Neuronal stem cell (in vitro differentiated cells): Measurements from ENCODE around the gene SCN2B.

ENCODE experiments used
- DNase-seq: peaks from one replicate; pipeline ENCODE4 v3.0.0-alpha.2; 2013; ENCODE audit warnings: low spot score
- H2AFZ ChIP-seq: one replicate; pipeline ENCODE4 v1.6.1; 2013; ENCODE audit warnings: mild to moderate bottlenecking, low read length, inconsistent platforms
- H2AK5ac ChIP-seq: 2 replicates; pipeline ENCODE4 v1.6.1; 2013; ENCODE audit warnings: low read depth, mild to moderate bottlenecking, inconsistent platforms, low read length, moderate library complexity, mixed read lengths
- H2BK120ac ChIP-seq: 2 replicates; pipeline ENCODE4 v1.6.1; 2013; ENCODE audit warnings: low read depth, mild to moderate bottlenecking, inconsistent platforms, low read length, moderate library complexity, mixed read lengths
- H2BK12ac ChIP-seq: one replicate; pipeline ENCODE4 v1.6.1; 2013; ENCODE audit warnings: low read length, inconsistent platforms
- H2BK15ac ChIP-seq: 2 replicates; pipeline ENCODE4 v1.6.1; 2013; ENCODE audit warnings: mild to moderate bottlenecking, low read length, inconsistent platforms, mixed read lengths
- H2BK5ac ChIP-seq: one replicate; pipeline ENCODE4 v1.6.1; 2013; ENCODE audit warnings: inconsistent platforms, mild to moderate bottlenecking, low read length, moderate library complexity
- H3K14ac ChIP-seq: one replicate; pipeline ENCODE4 v1.6.1; 2013; ENCODE audit warnings: low read length, inconsistent platforms
- H3K18ac ChIP-seq: 2 replicates; pipeline ENCODE4 v1.6.1; 2013; ENCODE audit warnings: low read length, inconsistent platforms
- H3K23ac ChIP-seq: 2 replicates; pipeline ENCODE4 v1.6.1; 2013; ENCODE audit warnings: low read depth, mild to moderate bottlenecking, mixed read lengths, low read length, inconsistent platforms; ENCODE audit not compliant: poor library complexity
- H3K27ac ChIP-seq: replicated peaks from 3 replicates; pipeline ENCODE4 v1.5.1; 2013; ENCODE audit warnings: low read length, inconsistent platforms
- H3K27me3 ChIP-seq, 3 experiments: 2 replicates each; pipeline ENCODE4 v1.6.1; 2013; ENCODE audit warnings: low read length in 3 of 3, mild to moderate bottlenecking in 2 of 3, inconsistent platforms in 1 of 3, low read depth in 1 of 3, mixed read lengths in 1 of 3, moderate library complexity in 1 of 3; ENCODE audit not compliant: control insufficient read depth in 3 of 3, insufficient read depth in 3 of 3
- H3K36me3 ChIP-seq, 2 donors: replicated peaks in 1 of 2; 2 replicates each; pipeline ENCODE4 v1.6.1; 2013; ENCODE audit warnings: low read length in 2 of 2; ENCODE audit not compliant: control insufficient read depth in 2 of 2, insufficient read depth in 2 of 2
- H3K4ac ChIP-seq: 2 replicates; pipeline ENCODE4 v1.6.1; 2013; ENCODE audit warnings: inconsistent platforms, mild to moderate bottlenecking, low read length, moderate library complexity
- H3K4me1 ChIP-seq, 2 donors: 1 replicate in 1 of 2; 2 replicates in 1 of 2; pipeline ENCODE4 v1.6.1; 2013; ENCODE audit warnings: low read length in 2 of 2, low read depth in 1 of 2; ENCODE audit not compliant: control insufficient read depth in 2 of 2, insufficient read depth in 1 of 2
- H3K4me2 ChIP-seq: one replicate; pipeline ENCODE4 v1.6.1; 2013; ENCODE audit warnings: mild to moderate bottlenecking, low read length, inconsistent platforms; ENCODE audit not compliant: insufficient read depth, poor library complexity, severe bottlenecking
- H3K4me3 ChIP-seq, 2 donors: 2 replicates each; pipeline ENCODE4 v1.5.1; 2013; ENCODE audit warnings: low read length in 2 of 2, mild to moderate bottlenecking in 2 of 2, inconsistent platforms in 1 of 2, moderate library complexity in 1 of 2
- H3K79me1 ChIP-seq: one replicate; pipeline ENCODE4 v1.6.1; 2013; ENCODE audit warnings: low read depth, mild to moderate bottlenecking, inconsistent platforms, low read length, moderate library complexity
- H3K9ac ChIP-seq: one replicate; pipeline ENCODE4 v1.6.1; 2013; ENCODE audit warnings: mild to moderate bottlenecking, low read depth, low read length, inconsistent platforms; ENCODE audit not compliant: poor library complexity
- H3K9me3 ChIP-seq, 2 donors: replicated peaks in 1 of 2; 2 replicates each; pipeline versions ENCODE3 to v1.6.1; 2013; ENCODE audit warnings: low read length in 2 of 2, mild to moderate bottlenecking in 2 of 2, inconsistent platforms in 1 of 2, low read depth in 1 of 2, mixed read lengths in 1 of 2, moderate library complexity in 1 of 2; ENCODE audit not compliant: control insufficient read depth in 2 of 2, insufficient read depth in 1 of 2
- H4K8ac ChIP-seq: one replicate; pipeline ENCODE4 v1.6.1; 2013; ENCODE audit warnings: low read depth, mild to moderate bottlenecking, inconsistent platforms, low read length, moderate library complexity
- H4K91ac ChIP-seq: one replicate; pipeline ENCODE4 v1.6.1; 2013; ENCODE audit warnings: low read length, low read depth, mild to moderate bottlenecking, inconsistent platforms; ENCODE audit not compliant: poor library complexity
- WGBS, 2 donors: extraction: QIAGEN DNeasy Blood & Tissue Kit; methylation state at CpG; one replicate each; pipeline ENCODE4 v1.1.7; 2013; ENCODE audit warnings: missing lambda C conversion rate in 2 of 2, mixed read lengths in 1 of 2; ENCODE audit not compliant: insufficient read length in 2 of 2, insufficient replicate concordance in 1 of 2; ENCODE audit errors: extremely low coverage in 2 of 2; 5-methylcytosine and 5-hydroxymethylcytosine counted together

SCN2B gene

DNA sequence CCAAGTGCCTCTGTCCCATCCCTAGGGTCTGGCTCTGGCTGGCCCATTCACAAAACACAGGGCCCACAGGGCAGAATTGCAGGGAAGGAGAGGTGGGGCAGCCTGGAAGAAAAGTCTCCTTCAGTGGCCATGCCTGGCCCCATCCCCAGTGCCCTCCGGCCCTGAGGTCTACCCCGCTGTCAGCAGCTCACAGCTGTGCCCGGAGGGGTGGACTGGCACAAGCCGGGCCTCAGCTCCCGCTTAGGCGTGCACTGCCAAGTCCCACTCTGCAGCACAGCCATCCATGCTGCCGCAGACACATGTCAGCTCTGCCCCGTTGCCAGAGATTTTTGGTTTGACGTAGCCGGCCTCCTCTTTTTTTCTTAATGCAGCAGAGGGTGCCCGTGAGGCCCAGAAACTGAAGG is 3.9 kb upstream of the SCN2B start:
- H3K18ac ChIP-seq, result peak overlapping the region; percentile 86
- peak; percentile 60 for DNase-seq

DNA sequence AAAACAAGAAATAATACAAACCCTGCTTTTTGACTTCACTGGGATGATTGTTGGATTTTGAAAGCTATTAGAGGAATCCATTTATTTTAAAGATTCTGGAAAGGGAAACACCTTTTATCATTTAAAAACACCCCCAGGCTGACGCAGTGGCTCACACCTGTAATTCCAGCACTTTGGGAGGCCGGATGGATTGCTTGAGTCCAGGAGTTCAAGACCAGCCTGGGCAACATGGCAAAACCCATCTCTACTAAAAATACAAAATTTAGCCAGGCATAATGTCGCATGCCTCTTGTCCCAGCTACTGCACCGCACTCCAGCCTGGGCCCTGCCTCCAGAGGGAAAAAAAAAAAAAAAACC is 317 bp upstream of the SCN2B start:
- WGBS, 2 donors, result no CpG with 5 or more reads among the region's 4 CpGs
- Histone ChIP-seq H3K4me2 (no peak overlapping the region), H3K9ac (no peak overlapping the region), H2BK120ac (no peak overlapping the region), H2AK5ac (no peak overlapping the region), H3K18ac (no peak overlapping the region), H3K36me3 (no peaks in the 10 kb centered on the region), H3K14ac (no peak overlapping the region), H3K79me1 (no peaks in the 10 kb centered on the region), H2BK15ac (no peak overlapping the region), H4K8ac (no peak overlapping the region), H2BK5ac (no peak overlapping the region), H3K27ac (no peak overlapping the region), H3K27me3 (peaks cover 0 to 51% (median 23%) of the 10 kb centered on the region in 3 experiments), H2BK12ac (no peak overlapping the region), H2AFZ (no peak overlapping the region), H3K9me3 (no peaks in the 10 kb centered on the region), H3K4ac (no peak overlapping the region), H4K91ac (no peak overlapping the region), H3K4me1 (peaks cover 0 to 16% of the 10 kb centered on the region in 2 donors), H3K23ac (no peak overlapping the region), H3K4me3 (no peak overlapping the region)
- DNase-seq, result no peak

More for the DNA sequence above, 3.9 kb upstream of the SCN2B start:
- Histone ChIP-seq H4K91ac (no peak overlapping the region), H2BK12ac (no peak overlapping the region), H2BK15ac (no peak overlapping the region), H2BK5ac (no peak overlapping the region), H3K14ac (peak overlapping the region; percentile 11), H3K9me3 (no peaks in the 10 kb centered on the region), H3K9ac (no peak overlapping the region), H3K4ac (no peak overlapping the region), H2AFZ (peak overlapping the region; percentile 90), H4K8ac (no peak overlapping the region), H2BK120ac (no peak overlapping the region), H3K27me3 (peaks cover 0 to 31% (median 9%) of the 10 kb centered on the region in 3 experiments), H3K79me1 (no peaks in the 10 kb centered on the region), H3K4me3 (no peak overlapping the region), H3K4me2 (peak overlapping the region; percentile 59), H3K23ac (no peak overlapping the region), H3K27ac (no peak overlapping the region), H3K36me3 (no peaks in the 10 kb centered on the region), H2AK5ac (no peak overlapping the region), H3K4me1 (peaks cover 0 to 9% of the 10 kb centered on the region in 2 donors)
- no CpG with 5 or more reads among the region's 11 CpGs for WGBS, 2 donors

DNA sequence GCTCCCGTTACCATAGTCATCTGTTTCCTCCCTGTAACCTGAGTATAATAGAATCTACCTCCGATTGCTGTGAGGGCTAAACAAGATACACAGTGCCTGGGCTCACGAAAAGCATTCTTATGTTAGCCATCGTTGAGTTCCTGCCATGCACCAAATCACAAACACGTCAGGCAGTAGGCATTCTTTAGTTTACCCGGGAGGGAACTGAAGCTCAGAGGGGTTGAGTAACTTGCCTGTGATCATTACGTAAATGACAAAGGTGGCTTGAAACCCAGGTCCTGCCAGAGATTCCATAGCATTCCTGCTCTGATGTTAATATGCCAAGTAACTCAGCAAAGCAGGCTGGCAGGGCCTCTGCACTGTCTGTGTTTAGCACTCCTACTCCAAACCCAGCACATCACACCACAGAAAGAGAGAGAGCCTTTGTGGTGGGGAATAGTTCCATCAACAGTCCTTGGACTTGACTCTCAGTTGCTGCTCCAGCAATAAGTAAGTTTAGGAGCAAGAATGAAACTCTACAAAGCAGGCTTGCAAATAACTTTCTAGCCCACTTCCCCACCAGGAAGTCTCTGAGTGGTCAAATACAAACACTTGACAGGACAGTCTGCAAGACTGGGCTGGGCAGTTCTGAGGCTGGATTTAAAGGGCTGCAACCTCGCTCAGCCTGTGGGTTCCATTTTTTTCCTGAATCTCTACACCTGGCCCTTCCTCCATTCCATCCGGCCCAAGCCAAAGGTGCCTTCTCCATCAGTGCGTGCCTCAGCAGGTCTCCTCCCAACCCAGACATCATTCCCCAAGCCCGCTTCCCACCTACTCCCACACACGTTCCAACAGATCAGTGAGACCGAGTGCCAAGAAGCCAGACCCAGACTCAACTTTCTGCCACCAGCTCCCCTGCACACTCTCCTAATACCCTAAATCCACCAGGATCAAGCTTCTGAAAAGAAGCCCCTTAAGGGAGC is 1.1 kb downstream of the SCN2B start:
- Histone ChIP-seq H3K14ac (no peak overlapping the region), H2AFZ (peak overlapping the region; percentile 69), H3K4me2 (peak overlapping the region; percentile 75), H3K18ac (no peak overlapping the region), H2BK5ac (no peak overlapping the region), H3K4me1 (peaks cover 0 to 19% of the 10 kb centered on the region in 2 donors), H2BK120ac (no peak overlapping the region), H2BK15ac (no peak overlapping the region), H4K8ac (no peak overlapping the region), H3K36me3 (no peaks in the 10 kb centered on the region), H3K27ac (no peak overlapping the region), H3K79me1 (no peaks in the 10 kb centered on the region), H3K23ac (peak overlapping the region; percentile 30), H3K4ac (no peak overlapping the region), H3K9me3 (no peaks in the 10 kb centered on the region), H3K9ac (no peak overlapping the region), H3K4me3 (no peak overlapping the region), H2BK12ac (no peak overlapping the region), H2AK5ac (no peak overlapping the region), H4K91ac (no peak overlapping the region), H3K27me3 (peaks cover 0 to 58% (median 36%) of the 10 kb centered on the region in 3 experiments)
- WGBS, 2 donors, result no CpG with 5 or more reads among the region's 13 CpGs
- DNase-seq, result no peak

DNA sequence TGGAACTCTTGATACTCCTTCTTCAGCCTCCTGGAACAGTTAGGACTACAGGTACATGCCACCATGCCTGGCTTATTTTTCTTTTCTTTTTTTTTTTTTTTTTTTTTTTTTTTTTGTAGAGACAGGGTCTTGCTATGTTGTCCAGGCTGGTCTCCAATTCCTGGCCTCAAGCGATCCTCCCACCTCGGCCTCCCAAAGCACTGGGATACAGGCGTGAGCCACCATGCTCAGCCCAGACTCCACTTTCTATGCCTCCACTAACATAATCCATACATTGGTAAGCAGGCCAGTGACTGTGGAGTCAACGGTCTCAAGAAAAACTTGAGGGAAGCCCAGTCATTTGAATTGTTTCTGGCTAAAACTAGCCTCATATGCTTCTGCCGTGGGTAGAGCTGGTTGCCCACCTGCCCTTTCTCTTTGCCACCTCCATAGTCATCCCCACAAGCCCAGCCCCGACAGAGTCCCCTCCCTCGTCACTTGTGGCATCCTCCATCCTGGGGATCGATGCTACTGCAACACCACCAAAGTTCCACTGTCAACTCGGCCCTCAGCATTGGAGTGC is 2.4 kb downstream of the SCN2B start:
- peaks cover 0 to 15% of the 10 kb centered on the region in 2 donors for H3K4me1 ChIP-seq
- H3K27ac ChIP-seq, result no peak overlapping the region
- no peak overlapping the region for H2BK5ac ChIP-seq
- H3K4me3 ChIP-seq, result no peak overlapping the region
- H2BK12ac ChIP-seq, result no peak overlapping the region
- peaks cover 0 to 70% (median 44%) of the 10 kb centered on the region in 3 experiments for H3K27me3 ChIP-seq
- no peaks in the 10 kb centered on the region for H3K79me1 ChIP-seq
- H3K36me3 ChIP-seq, result no peaks in the 10 kb centered on the region
- no peak overlapping the region for H3K4ac ChIP-seq
- H3K4me2 ChIP-seq, result no peak overlapping the region
- H3K9ac ChIP-seq, result no peak overlapping the region
- H3K23ac ChIP-seq, result no peak overlapping the region
- peak overlapping the region; percentile 15 for H3K18ac ChIP-seq
- no peak overlapping the region for H2AK5ac ChIP-seq
- H2AFZ ChIP-seq, result no peak overlapping the region
- H4K8ac ChIP-seq, result no peak overlapping the region
- no peaks in the 10 kb centered on the region for H3K9me3 ChIP-seq
- no peak for DNase-seq
- WGBS, 2 donors, result no CpG with 5 or more reads among the region's 9 CpGs
- no peak overlapping the region for H2BK120ac ChIP-seq
- H3K14ac ChIP-seq, result no peak overlapping the region
- H2BK15ac ChIP-seq, result no peak overlapping the region
- H4K91ac ChIP-seq, result no peak overlapping the region
